Calu3 (cell line): Measurements from ENCODE around the gene TEDC1. TPM values are rescaled to one million over a fixed set of nuclear protein-coding genes. Genes with fewer than 3 reads are reported as not detected.

Source experiments
- Bru-seq: library from RNA; stranded (reverse); fragments of 400-500 nt; gene quantifications from one replicate; lab custom pipeline; 2021; lab: Mats Ljungman, UMichigan
- BruChase-seq, 2 experiments: library from RNA; stranded (reverse); fragments of 400-500 nt; gene quantifications; one replicate each; lab custom pipeline; 2021; lab: Mats Ljungman, UMichigan
- BruUV-seq: library from RNA; stranded (reverse); fragments of 400-500 nt; replicated peaks from 2 replicates; lab custom pipeline; 2021; lab: Mats Ljungman, UMichigan
- CTCF ChIA-PET: fragments of 300-600 bp; sonication (Branson Sonifier 250); formaldehyde crosslinking; loops from one replicate; lab custom pipeline; 2022; ENCODE audit warnings: antibody characterized with exemption; lab: Charles Lee
- DNase-seq: peaks from one replicate; pipeline ENCODE4 v3.0.0; 2022
- H3K27ac Mint-ChIP-seq: one replicate; pipeline ENCODE4 v1.8.0; 2022; ENCODE audit warnings: mixed read lengths; ENCODE audit not compliant: unreplicated experiment
- H3K27me3 Mint-ChIP-seq: one replicate; pipeline ENCODE4 v1.8.0; 2022; ENCODE audit warnings: mixed read lengths; ENCODE audit not compliant: unreplicated experiment
- H3K36me3 Mint-ChIP-seq: one replicate; pipeline ENCODE4 v1.8.0; 2022; ENCODE audit warnings: mild to moderate bottlenecking, moderate library complexity, mixed read lengths; ENCODE audit not compliant: insufficient read depth, unreplicated experiment
- H3K4me1 Mint-ChIP-seq: one replicate; pipeline ENCODE4 v1.8.0; 2022; ENCODE audit warnings: mild to moderate bottlenecking, low read depth, mixed read lengths; ENCODE audit not compliant: unreplicated experiment
- H3K4me3 Mint-ChIP-seq: one replicate; pipeline ENCODE4 v1.8.0; 2022; ENCODE audit warnings: mild to moderate bottlenecking, low read depth, moderate library complexity, mixed read lengths; ENCODE audit not compliant: unreplicated experiment
- H3K9me3 Mint-ChIP-seq: one replicate; pipeline ENCODE4 v1.8.0; 2022; ENCODE audit warnings: low read depth, mixed read lengths; ENCODE audit not compliant: unreplicated experiment
- intact Hi-C: fragments of 100-400 bp; cut with micrococcal nuclease; formaldehyde crosslinking; loops from one replicate; pipeline ENCODE4 v1.10.0; 2022; ENCODE audit not compliant: unreplicated experiment
- long read RNA-seq: library from polyadenylated mRNA; stranded (forward); transcript quantifications from one replicate; pipeline ENCODE4 v2.0.0, GENCODE V29; 2022
- total RNA-seq: library from RNA; stranded (reverse); gene quantifications from 2 replicates; pipeline ENCODE4 v1.2.3, GENCODE V29; 2022
- TF ChIP-seq, protein P1 (sequence below): fragments of 200-600 bp; IDR thresholded peaks from one replicate; pipeline ENCODE4 v1.8.0; 2022; ENCODE audit warnings: antibody characterized with exemption; ENCODE audit not compliant: unreplicated experiment

TEDC1 gene, protein sequence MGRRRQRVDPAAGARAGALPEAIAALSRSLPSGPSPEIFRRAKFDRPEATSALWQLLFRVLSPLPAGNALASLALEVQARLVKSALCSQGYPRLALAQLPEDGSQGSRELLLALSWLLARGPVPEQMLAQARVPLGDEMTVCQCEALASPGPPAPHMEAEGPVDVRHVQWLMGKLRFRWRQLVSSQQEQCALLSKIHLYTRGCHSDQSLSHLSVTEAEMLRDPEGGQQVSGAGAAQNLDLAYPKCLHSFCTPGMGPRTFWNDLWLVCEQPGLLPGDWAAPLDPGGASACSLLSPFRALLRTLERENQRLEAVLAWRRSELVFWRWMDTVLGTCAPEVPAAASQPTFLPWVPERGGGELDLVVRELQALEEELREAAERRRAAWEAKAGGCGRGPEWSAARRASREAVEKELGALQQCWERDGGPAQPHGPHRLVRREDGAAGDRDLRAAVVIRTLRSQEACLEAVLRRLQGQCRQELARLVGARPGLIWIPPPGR
- total RNA-seq (33.7 and 36.8 TPM in 2 replicates), Bru-seq, nascent RNA (percentile 52 among the genes with signal in this experiment), BruChase-seq, experiment 1, labeled RNA remaining after a 6-hour chase (percentile 51 among the genes with signal in this experiment), BruChase-seq, experiment 2, labeled RNA remaining after a 2-hour chase (percentile 64 among the genes with signal in this experiment)
- long read RNA-seq, transcript TEDC1-204 (8 exons, 1,630 nt): major isoform, 13 of 42 reads
- long read RNA-seq, transcript TEDC1-205 (9 exons, 1,845 nt): minor isoform, 6 of 42 reads
- long read RNA-seq, partial matches to known transcripts: 3 of 42 reads
- long read RNA-seq, other reads (novel, unspliced or antisense): 14 of 42 reads

- TSS peak; percentile 92 for BruUV-seq
- intact Hi-C loops: loop anchor here (2.0 kb wide), 1 partner anchor 120 kb away; no protein-coding TSS in a partner anchor
- Mint-ChIP-seq H3K4me1 (peaks cover 9% of the 10 kb centered on the region), H3K27me3 (no peaks in the 10 kb centered on the region), H3K9me3 (no peaks in the 10 kb centered on the region), H3K27ac (peak within 1 kb of the TSS; percentile 91), H3K4me3 (peak within 1 kb of the TSS; percentile 80), H3K36me3 (peaks cover 26% of the 10 kb centered on the region)
- TF ChIP-seq, protein P1, sequence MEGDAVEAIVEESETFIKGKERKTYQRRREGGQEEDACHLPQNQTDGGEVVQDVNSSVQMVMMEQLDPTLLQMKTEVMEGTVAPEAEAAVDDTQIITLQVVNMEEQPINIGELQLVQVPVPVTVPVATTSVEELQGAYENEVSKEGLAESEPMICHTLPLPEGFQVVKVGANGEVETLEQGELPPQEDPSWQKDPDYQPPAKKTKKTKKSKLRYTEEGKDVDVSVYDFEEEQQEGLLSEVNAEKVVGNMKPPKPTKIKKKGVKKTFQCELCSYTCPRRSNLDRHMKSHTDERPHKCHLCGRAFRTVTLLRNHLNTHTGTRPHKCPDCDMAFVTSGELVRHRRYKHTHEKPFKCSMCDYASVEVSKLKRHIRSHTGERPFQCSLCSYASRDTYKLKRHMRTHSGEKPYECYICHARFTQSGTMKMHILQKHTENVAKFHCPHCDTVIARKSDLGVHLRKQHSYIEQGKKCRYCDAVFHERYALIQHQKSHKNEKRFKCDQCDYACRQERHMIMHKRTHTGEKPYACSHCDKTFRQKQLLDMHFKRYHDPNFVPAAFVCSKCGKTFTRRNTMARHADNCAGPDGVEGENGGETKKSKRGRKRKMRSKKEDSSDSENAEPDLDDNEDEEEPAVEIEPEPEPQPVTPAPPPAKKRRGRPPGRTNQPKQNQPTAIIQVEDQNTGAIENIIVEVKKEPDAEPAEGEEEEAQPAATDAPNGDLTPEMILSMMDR: peak; percentile 74
- CTCF ChIA-PET: interaction anchor here (1.1 to 3.6 kb wide), 5 partner anchors 10 to 289 kb away, joined by 3 to 43 read pairs (median 4); no protein-coding TSS in a partner anchor
- peak; percentile 99 for DNase-seq
Observed at GRCh38 chr14:105490572-105491365, at the start of gene TEDC1. Gene TEDC1 (plus strand): TSS chr14:105491246. CDS start chr14:105491376, 130 bp downstream.

GRCh38 chr14:105442125-105442524 is 48.9 kb upstream of the TEDC1 start:
- CTCF ChIA-PET: no interaction called here
- Mint-ChIP-seq H3K27ac (no peak overlapping the region), H3K36me3 (peaks cover 31% of the 10 kb centered on the region), H3K4me1 (no peaks in the 10 kb centered on the region), H3K27me3 (no peaks in the 10 kb centered on the region), H3K9me3 (no peaks in the 10 kb centered on the region), H3K4me3 (no peak overlapping the region)
- BruUV-seq: no TSS peak
- DNase-seq: no peak
- TF ChIP-seq, protein P1: no peak
- intact Hi-C loops: no loop called here

DNA sequence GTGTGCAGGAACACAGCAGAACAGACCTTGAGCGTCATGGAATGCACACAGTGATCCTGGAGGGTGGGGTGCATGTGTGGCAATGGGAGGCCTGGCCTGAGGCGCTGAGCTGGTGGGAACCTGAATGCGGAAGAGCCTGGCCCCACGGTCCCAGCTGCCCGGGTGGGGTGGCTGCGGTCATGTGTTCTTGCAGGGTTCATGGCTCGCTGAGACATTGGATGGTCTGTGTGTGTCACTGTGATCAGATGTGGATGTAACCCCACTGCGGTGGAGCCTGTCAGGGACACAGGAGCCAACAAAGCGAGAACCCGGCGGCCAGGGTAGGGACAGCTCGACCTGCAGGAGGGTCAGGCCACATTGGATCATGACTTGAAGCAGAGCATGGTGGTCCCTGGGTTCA is 48.2 kb upstream of the TEDC1 start:
- no peak overlapping the region for H3K4me3 Mint-ChIP-seq
- TF ChIP-seq, protein P1: no peak
- BruUV-seq: no TSS peak
- H3K9me3 Mint-ChIP-seq: no peaks in the 10 kb centered on the region
- H3K36me3 Mint-ChIP-seq: peaks cover 30% of the 10 kb centered on the region
- H3K27ac Mint-ChIP-seq: no peak overlapping the region
- CTCF ChIA-PET: no interaction called here
- intact Hi-C loops: no loop called here
- no peak for DNase-seq
- no peaks in the 10 kb centered on the region for H3K4me1 Mint-ChIP-seq
- no peaks in the 10 kb centered on the region for H3K27me3 Mint-ChIP-seq

- H3K36me3 Mint-ChIP-seq: peaks cover 30% of the 10 kb centered on the region
- TF ChIP-seq, protein P1: no peak
- H3K9me3 Mint-ChIP-seq: no peaks in the 10 kb centered on the region
- H3K27me3 Mint-ChIP-seq: no peaks in the 10 kb centered on the region
- H3K4me1 Mint-ChIP-seq: no peaks in the 10 kb centered on the region
- H3K27ac Mint-ChIP-seq: no peak overlapping the region
- BruUV-seq: no TSS peak
- H3K4me3 Mint-ChIP-seq: no peak overlapping the region
- CTCF ChIA-PET: no interaction called here
- intact Hi-C loops: no loop called here
- DNase-seq: no peak
Observed at GRCh38 chr14:105444859-105445258, 46.2 kb upstream of the TEDC1 start.
